ENCODE data around the gene CHST8.

Gene CHST8

DNA sequence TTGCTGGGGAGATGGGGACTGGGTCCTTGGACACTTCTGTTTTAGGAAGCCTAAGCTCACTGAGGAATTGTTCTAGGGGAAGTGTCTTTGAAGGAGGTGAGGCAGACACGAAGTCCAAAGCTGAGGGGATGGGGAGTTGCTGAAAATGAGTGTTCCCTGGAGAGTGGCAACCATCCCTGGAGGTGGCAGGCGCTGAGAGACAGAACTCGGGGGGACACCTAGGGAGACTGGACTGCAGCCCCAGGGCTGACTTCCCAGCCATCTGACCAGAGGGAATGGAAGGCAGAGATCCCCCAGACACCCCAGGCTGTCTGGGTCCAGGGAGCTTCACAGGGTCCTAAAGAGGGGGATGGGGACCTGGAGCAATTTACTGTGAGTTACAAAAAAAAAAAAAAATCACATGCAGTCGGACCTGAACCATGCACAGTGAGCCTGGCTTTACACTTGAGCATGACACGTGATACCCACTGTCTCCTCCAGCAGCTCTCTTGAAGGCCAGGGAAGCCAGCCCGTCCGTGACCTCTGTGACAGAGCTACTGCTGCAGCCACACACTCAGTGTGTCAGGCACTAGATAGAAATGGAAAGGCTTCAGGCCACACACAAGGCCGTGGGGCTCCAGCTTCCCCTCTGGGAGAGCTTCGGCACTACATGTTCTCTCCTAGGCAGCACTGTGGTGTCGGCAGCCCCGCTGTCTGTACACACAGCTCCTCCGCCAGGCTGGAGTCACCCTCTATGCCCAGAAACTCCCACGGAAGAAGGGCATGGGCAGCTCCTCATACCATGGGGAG lies 97.8 kb downstream of the CHST8 start:
- DNase-seq, result no peak

DNA sequence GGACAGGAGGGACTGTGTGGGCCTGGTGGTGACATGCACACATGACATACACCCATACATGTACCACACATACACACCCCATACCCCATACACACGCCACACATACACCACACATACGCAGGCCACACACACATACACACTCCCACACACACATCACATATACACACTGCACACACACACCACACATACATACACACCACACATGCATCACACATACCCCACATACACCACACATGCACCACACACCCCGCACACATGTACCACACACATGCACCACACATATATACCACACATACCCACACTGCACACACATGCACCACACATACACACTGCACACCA lies 98.4 kb downstream of the CHST8 start:
- DNase-seq, result no peak

DNA sequence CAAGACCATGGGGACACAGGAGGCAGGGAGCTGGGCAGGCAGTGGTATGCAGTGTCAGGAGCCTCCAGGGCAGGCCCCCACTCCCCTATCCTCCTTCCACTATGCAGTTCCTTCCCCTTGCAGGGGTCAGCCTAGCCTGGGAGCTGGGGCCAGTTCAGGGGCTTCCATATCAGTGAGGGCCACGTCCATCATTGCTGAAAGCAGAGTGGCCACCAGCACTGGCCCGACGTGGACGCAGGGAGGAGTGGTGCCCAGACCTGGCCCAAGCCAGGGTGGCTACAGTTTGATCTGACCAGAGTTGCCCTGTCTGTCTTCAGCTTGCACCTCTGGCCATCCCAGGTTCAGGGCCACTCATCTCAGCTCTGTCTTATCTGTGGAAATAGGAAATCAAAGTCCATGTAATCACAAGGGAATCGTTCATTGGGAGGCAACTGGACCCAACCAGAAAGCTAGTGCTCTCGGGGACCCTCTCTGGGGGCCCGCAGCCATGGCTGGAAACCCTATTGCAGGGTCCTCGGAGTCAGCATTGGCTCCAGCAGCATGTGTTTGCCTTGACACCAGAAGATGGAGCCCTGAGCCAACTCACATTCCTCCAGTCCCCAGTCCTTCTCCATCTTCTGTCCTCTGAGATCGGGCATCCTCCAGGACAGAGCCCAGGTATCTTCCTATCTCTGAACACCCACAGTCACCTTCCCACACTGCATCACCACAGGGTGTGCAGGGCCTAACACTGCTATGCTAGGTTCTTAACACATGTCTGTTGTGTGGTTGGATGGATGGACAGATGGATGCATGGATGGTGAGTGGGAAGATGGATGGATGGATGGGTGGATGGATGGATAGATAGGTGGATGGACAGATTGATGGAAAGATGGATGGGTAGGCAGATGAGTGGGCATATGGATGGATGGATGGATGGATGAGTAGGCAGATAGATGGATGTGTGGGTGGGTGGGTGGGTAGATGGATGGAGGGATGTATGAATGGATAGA lies 99.2 kb downstream of the CHST8 start:
- DNase-seq, result no peak

DNA sequence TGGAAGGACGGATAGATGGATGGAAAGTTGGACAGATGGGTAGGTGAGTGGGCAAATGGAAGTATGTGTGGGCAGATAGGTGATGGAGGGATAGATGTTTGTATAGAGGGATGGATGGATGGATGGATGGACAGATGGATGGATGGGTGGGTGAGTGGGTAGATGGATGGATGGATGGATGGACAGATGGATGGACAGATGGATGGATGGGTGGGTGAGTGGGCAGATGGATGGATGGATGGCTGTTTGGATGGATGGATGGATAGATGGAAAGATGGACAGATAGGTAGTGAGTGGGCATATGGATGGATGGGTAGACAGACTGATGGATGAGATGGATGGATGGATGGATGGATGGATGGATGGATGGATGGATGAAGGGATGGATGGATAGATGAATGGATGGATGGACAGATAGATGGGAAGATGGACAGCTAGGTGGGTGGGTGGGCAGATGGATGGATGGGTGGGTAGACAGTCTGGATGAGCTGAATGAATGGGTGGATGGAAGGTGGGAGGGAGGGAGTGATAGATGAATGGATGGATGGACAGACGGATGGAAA lies 100.1 kb downstream of the CHST8 start:
- no peak for DNase-seq

DNA sequence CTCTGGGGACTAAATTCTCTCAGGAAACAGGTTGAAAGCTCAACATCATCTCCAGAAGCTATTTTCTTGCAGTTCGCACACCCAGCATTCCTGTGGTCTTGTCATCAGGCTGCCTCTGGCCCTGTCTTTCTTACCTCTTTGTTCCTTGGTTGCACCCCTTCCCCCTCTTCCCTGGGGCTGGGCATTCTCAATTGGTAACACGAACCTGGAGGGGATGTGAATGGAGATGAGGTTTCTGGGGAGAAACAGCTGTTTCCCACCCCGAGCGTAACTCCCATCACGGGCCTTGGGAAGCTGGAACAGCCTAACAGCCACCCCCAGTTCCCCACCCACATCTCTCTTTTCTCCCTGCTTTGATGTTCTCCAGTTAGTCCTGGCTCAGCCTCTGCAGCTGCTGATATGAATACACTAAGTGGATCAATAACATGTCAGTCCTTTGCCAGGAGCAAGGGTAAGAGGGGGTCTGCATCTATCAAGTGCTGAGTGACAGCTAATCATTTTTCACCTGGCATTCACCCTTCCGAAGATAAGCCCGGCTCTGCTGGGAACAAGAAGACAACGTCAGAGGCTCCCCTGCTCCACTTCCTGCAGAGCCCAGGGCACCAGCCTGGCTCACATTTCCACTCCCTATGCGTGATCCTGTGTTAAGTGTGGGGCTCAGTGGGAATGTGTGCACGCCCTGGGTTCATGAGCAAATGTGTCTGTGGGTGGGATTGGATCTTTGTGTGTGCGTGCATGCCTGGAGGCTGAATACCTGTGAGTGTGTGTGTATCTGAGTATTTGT lies 100.9 kb downstream of the CHST8 start:
- no peak for DNase-seq

DNA sequence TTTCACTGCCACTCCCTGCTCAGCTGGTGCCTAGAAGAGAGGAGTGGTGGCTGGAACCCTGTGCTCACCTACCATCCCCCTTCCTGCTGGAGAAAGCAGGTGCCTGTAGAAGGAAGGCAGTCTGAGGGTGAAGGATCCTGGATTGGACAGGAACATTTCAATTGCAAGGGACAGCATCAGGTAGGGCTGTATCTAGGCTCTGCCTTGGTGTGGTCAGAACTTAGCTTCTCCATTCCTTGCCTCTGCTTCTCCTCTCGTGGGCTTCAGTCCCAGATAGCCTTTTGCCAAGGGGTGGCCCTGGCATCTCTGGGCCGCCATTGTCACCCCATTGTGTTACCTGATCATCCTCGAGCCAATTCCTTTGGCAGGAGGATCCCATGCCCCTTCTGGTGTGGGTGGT lies 101.8 kb downstream of the CHST8 start:
- DNase-seq, result no peak

DNA sequence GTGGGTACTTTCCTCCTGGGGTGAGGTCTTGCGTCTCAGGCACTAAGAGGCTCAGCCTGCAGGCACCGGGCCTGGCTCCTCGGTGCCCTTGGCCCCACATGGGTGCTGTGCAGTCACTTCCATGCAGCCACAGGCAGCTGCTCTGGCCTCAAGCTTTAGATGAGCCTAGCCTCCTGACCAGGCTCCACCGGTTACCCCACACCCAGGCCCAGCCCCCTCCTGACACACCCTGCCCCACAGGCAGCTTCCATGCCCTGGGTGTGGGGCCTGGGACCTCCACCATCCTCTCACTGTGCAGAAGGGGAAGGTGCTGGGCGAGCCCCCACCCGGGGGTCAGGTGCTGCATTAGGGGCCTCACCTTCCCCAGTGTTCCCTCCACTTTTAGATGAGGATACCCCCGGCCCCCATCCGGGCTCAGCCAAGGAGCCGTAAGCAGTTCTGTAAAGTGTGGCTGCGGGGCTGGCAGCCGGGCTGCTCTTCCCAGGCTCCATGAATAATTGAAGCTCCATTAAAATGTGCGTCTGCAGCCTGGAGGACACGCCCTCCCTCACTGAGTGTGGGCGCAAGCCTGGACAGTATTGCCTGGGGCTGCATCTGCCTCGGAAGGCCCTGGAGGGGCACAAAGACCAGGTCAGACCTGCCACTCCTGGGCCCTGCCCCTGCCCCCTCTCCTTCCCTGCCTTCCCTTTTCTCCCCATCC lies 102.4 kb downstream of the CHST8 start:
- DNase-seq, result no peak

DNA sequence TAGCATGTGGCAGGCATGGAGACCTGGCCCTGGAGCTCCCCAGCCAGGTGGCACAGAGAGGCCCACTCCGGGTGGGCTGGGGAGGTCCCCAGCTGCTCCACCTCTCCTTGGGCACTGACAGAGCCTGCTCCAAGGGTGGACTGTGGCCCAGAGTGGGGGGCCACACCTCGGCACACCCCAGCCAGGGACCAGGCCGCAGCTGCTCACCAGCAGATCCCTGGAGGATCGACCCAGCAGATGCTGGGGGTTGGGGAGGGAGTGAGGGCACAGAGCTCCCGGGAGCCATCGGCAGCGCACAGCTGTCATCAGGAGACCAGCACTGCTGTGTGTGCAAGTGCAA lies 102.9 kb downstream of the CHST8 start:
- DNase-seq, result no peak

DNA sequence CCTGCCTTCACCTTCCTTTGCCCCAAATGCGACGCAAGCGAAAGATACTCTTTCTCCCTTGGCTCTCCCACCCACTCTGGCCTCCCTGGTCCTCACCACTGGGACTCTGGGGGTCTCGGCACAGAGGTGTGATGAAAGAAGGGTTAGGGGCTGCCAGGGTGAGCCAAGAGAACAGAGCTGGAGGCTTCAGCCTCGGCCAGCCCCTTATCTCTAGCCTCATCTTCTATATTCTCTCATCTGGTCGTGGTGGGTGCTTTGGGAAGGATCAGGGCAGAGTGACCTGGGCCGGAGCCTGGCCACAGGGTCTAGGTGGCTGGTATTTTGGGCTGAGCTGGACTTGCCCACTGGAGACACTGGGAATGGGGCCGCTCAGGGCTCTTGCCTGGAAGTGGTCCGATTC lies 103.8 kb downstream of the CHST8 start:
- no peak for DNase-seq

DNA sequence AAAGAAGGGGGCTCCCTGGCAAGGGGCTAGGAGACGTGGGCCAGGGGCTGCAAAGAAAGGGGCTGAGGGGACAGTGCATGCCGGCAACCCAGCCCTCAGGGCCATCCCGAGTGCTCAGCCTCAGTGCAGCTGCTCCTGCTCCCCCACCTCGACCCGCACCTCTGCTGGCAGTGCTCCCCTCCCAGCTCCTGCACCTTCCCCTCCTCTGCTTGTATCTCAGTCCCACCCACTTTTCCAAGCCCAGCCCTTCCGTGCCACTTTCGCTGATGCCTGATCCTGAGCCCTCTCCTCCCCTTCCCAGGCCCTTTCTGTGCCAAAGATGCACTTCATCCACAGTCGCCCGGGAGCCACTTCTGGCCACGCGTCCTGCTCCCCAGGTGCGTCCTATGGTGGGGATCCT lies 105.0 kb downstream of the CHST8 start:
- no peak for DNase-seq

DNA sequence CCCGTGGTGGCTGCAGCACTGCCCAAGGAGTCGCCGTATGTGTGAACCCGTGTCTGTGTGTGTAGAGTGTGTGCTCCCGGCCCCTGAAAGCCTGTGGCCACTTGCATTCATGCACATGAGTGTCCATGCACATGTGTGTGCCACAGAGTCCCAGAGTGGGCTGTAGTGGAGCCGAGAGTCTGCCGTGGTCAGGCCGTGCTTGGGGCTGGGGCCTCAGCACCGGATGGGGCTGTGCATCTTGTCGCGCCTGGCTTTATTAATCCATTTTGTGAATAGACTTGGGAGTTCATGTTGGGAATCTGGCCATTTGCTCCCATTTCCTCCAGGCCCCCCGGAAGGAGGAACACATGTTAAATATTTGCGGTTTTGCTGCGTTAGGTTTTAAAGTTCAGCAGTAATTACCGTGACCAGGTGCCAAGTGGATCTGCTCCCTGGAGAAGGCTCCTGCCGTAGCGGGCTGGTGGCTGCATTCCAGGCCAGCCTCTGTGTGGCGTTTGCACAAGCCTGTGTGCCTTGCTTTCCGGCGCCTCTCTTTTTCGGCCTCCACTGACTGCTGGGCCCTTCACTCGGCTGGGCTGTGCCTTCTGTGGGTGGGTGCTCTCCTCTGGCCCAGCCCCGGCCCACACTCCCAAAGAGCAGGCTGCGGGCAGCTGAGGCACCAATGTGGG lies 105.7 kb downstream of the CHST8 start:
- no peak for DNase-seq

DNA sequence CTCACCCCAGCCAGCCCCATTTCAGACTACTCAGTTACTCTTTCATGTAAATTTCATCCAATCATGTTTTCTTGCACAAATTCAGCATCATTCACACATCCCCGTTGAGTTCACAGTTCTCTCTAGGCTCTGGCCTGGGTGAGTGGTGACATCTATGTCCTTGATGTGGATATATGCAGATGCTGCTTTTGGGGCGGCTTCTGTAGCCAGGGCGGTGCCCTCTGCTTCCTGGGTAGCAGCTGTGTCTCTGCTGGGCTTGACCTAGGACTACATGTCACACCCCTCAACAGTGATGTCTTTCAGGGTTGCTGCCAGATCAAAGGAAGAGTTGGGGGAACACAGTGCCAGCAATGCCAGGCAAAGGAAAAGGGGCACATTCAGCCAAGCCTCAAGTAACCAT lies 106.4 kb downstream of the CHST8 start:
- DNase-seq, result no peak

DNA sequence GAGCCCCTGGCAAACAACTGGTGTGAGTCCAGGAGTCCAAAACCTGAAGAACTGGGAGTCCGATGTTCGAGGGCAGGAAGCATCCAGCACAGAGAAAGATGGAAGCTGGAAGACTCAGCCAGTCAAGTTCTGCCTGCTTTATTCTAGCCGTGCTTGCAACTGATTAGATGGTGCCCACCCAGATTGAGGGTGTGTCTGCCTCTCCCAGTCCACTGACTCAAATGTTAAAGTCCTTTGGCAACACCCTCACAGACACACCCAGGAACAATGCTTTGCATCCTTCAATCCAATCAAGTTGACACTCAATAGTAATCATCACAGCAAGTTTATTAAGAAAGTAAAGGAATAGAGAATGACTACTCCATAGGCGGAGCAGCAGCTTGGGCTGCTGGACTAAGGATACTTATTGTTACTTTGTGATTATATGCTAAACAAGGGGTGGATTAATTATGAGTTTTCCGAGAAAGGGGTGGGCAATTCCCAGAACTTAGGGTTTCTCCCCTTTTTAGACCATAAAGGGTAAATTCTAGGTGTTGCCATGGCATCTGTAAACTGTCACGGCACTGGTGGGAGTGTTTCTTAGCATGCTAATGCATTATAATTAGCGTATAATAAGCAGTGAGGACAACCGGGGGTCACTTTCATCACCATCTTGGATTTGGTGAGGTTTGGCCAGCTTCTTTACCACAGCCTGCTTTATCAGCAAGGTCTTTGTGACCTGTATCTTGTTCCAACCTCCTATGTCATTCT lies 109.3 kb downstream of the CHST8 start:
- DNase-seq, result no peak

DNA sequence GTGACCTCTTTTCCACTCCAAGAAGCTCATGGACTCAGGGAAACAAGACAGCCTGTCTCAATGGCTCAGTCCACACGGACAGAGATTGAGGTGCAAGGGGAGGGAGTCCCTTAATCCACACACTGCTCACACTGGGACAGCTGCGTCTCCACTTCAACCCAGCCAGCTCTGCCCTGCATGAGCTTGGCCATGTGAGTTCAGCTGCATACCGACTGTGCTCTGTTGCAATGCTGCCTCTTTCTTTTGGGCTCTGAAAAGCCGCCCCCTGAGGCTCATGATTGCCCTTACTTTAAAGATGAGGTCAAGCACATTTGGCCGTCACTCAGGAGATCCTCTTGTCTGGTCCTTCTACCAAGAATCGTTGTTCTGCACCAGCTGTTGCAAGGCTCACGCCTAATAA lies 110.1 kb downstream of the CHST8 start:
- no peak for DNase-seq

DNA sequence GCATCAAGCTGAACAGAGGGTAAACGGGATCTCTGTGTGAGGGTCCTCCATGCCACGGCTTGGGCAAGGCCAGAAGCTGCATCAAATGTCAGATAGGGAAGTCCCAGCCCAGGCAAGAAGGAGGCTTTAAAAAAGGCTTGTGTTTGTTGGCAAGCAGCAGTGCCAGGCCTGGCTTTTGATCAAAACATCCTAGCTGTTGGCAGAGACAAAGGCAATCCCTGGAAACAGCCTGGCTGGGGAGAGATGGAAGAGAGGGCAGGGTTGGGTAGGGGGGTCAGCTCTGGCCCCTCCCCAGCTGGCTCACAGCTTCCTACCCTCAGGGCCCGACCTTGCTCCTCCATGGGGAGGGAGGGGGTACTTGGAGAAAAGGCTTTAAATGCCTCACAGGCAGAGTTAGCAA lies 113.2 kb downstream of the CHST8 start:
- DNase-seq, result no peak

DNA sequence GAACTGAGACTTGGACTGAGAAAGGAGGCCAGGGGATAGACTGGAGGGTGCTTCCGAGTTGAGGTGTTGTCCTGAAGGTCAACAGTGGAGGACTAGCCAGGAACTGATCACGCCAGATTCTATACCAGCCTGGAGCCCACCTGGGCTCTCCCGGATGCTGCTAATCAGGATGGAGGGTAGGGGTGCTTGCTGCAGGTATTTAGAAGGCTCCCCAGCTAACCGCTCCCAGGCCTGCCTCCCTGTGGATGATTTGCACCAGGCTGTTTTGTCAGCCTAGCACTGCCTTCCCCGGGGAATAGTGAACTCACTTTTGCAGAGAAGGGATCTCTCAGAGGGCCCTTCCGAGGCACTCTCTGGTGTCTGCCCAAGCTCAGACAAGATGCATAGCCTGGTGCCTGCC lies 114.4 kb downstream of the CHST8 start:
- DNase-seq, result no peak

DNA sequence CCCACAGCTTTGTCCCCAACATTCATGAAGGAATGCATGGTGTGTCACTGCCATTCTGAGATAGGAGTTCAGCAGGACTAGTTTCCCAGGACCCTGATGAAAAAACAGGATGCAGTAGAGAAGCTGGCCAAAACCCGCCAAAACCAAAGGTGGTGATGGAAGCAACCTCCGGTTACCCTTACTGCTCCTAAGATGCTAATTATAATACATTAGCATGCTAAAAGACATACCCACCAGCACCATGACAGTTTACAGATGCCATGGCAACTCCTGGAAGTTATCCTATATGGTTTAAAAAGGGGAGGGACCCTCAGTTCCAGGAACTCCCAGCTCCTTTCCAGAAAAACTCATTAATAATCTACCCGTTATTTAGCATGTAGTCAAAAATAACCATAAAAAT lies 115.0 kb downstream of the CHST8 start:
- DNase-seq, result no peak

DNA sequence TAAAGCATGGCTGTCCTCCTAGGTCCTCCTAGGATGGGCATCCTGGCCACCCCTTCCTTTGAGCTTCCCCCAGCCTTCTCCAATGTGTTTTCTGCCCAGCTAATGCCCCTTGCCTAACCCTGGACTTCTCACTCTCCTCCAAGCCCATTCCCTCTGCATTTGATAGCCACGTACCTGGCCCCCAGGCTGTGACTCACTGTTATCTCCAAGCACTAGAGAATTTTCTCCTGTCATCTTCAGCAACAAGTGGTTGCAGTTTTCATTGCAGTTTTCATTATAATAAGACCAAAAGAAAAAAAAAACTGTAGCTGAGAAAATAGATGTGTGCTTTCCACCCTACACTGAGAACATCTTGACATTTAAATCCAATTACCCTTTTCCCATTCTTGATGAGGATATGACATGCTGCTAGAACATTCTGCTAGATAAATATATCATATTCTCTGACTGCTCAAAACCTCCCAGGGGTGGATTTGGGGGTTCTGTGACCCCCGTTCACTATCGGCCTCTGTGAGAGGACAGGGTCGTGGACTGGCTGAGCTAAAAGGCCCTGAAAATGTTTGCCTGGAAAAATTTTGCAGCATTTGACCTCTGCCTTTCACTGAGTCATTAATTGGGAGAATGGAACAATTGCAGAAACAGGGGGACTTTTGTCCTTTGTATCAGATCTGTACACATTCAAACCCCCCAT lies 116.1 kb downstream of the CHST8 start:
- no peak for DNase-seq

DNA sequence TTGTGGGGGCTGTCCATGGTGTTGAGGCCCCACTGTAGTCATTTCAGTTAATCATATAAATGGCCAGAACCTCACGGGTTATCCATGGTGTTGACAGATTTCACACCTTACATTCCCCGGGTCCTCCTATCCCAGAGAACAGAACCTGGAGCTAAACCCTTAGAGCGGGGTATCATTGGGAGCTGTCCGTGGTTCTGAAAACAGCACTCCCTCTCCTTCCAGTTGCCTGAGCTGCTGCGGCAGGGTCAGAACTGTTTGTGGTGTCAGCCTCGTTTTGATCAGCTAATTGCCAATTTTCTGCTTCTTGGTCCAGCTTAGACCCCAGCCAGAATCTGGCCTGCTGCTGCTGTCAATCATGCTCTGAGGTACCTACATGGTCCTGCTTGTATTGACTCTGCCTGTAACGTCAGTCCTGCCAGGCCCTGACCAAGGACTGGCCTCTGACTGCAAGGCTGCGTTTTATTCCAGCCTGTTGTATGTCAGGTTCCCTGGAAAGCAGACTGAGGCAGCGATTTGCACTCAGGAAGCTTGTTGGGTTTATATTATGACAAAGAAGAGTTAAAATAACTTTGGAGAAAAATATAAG lies 119.2 kb downstream of the CHST8 start:
- peak; percentile 14 to 45 (median 34) for DNase-seq

DNA sequence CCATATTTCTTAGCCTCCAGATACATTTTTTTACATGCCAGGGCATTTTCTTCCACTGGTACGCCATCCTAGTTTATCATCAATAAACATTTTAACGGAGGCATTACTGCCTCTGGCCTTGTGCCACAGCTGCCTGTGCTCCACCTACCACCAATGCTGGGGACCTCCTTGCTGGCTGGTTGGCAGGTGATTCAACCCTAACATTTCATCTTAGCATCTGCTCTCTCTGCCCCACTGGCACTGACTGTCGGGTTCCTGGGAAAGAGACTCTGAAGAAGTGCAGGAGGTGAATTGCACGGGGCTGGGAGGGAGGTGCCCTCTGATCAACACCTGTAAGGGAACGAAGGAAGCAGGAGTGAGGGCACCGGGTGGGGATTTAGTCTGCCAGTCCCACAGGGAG lies 123.5 kb downstream of the CHST8 start:
- DNase-seq, result no peak
